Testis (tissue), 3 donors: ENCODE data around the gene NOTCH1. TPM values are rescaled to one million over a fixed set of nuclear protein-coding genes. Genes with fewer than 3 reads are reported as not detected.

Experiments used
- DNase-seq: peaks from one replicate; pipeline ENCODE4 v3.0.0-alpha.2; 2019
- H3K27ac ChIP-seq, 2 donors: fragments of 200-600 bp; sonication (generic); one replicate each; pipeline ENCODE4 v1.5.1; 2019
- H3K27me3 ChIP-seq: fragments of 200-600 bp; sonication (generic); one replicate; pipeline ENCODE4 v1.5.1; 2019
- H3K36me3 ChIP-seq: fragments of 200-600 bp; sonication (generic); one replicate; pipeline ENCODE4 v1.5.1; 2017; ENCODE audit warnings: low read depth; ENCODE audit errors: missing control alignments
- H3K4me1 ChIP-seq: fragments of 200-600 bp; sonication (generic); one replicate; pipeline ENCODE4 v1.5.1; 2019
- H3K4me3 ChIP-seq, 2 donors: fragments of 200-600 bp; sonication (generic); one replicate each; pipeline ENCODE4 v1.5.1; 2017 to 2019
- H3K9me3 ChIP-seq: fragments of 200-600 bp; sonication (generic); one replicate; pipeline ENCODE4 v1.5.1; 2017
- CTCF ChIP-seq, 3 experiments: fragments of 450-650 bp in 2 of 3; fragments of 200-600 bp in 1 of 3; sonication (generic) in 1 of 3; IDR thresholded peaks; one replicate each; pipeline ENCODE4 v1.5.1; 2016 to 2019; ENCODE audit warnings: antibody characterized with exemption in 3 of 3, mild to moderate bottlenecking in 2 of 3, moderate library complexity in 1 of 3
- POLR2A ChIP-seq: fragments of 450-650 bp; IDR thresholded peaks from one replicate; pipeline ENCODE4 v1.6.1; 2017; ENCODE audit warnings: antibody characterized with exemption, mild to moderate bottlenecking, moderate library complexity
- WGBS, 2 donors: methylation state at CpG; one replicate each; pipeline ENCODE4 v1.1.5; 2018; 5-methylcytosine and 5-hydroxymethylcytosine counted together
- intact Hi-C: fragments of 100-400 bp; cut with DNase I; formaldehyde crosslinking; loops from one replicate; pipeline ENCODE4 v1.15.1; 2023; ENCODE audit warnings: low total_unique reads
- polyA plus RNA-seq: library from polyadenylated mRNA; stranded (reverse); fragments of 350-450 nt; fragmentation: Illumina TruSeq; extraction: RNeasy Lipid Tissue Mini Kit (QIAGEN cat#74804); gene quantifications from one replicate; pipeline ENCODE4 v1.2.3, GENCODE V29; 2014; ENCODE audit warnings: low read depth, low replicate concordance; ENCODE audit not compliant: insufficient read depth
- total RNA-seq, 2 donors: library from RNA; depleted of rRNA; stranded (reverse); fragments of >200 nt; gene quantifications; one replicate each; pipeline ENCODE4 v1.2.3, GENCODE V29; 2016

Gene NOTCH1
- total and polyA plus RNA-seq, 3 donors from 2014 or later, result 7.2 to 34.1 (median 32.4) TPM

- intact Hi-C loops, result no loop called here
- H3K36me3 ChIP-seq, result no peaks in the 10 kb centered on the region
Measured at GRCh38 chr9:136535070-136535469, 10.8 kb downstream of the NOTCH1 start.

GRCh38 chr9:136534366-136534765 lies 11.5 kb downstream of the NOTCH1 start:
- no peak overlapping the region for H3K4me3 ChIP-seq
- no peaks in the 10 kb centered on the region for H3K9me3 ChIP-seq
- H3K4me1 ChIP-seq, result peaks cover 2% of the 10 kb centered on the region
- WGBS, 2 donors, result 94 to 100% methylated on average over 4 to 18 of the region's 18 CpGs
- no peak for TF ChIP-seq POLR2A
- TF ChIP-seq CTCF (IDR thresholded peaks at IDR 0.05), result no peak
- H3K27me3 ChIP-seq, result no peaks in the 10 kb centered on the region
- H3K36me3 ChIP-seq, result no peaks in the 10 kb centered on the region
- H3K27ac ChIP-seq, result no peak overlapping the region
- intact Hi-C loops, result no loop called here
- no peak for DNase-seq

More at GRCh38 chr9:136535070-136535469, 10.8 kb downstream of the NOTCH1 start:
- no peaks in the 10 kb centered on the region for H3K9me3 ChIP-seq
- H3K27me3 ChIP-seq, result no peaks in the 10 kb centered on the region
- TF ChIP-seq CTCF (IDR thresholded peaks at IDR 0.05) (no peak), POLR2A (no peak)
- no peaks in the 10 kb centered on the region for H3K4me1 ChIP-seq
- no peak overlapping the region for H3K27ac ChIP-seq
- no peak for DNase-seq
- H3K4me3 ChIP-seq, result no peak overlapping the region
- 84 to 92% methylated on average over 9 to 12 of the region's 14 CpGs for WGBS, 2 donors

- peaks cover 4% of the 10 kb centered on the region for H3K4me1 ChIP-seq
- intact Hi-C loops, result no loop called here
- no peak for DNase-seq
- no peak overlapping the region for H3K27ac ChIP-seq
- TF ChIP-seq CTCF (IDR thresholded peaks at IDR 0.05), result no peak
- TF ChIP-seq POLR2A, result no peak
- no peaks in the 10 kb centered on the region for H3K36me3 ChIP-seq
- no peak overlapping the region for H3K4me3 ChIP-seq
- no peaks in the 10 kb centered on the region for H3K9me3 ChIP-seq
- 89 to 100% methylated on average over 1 to 22 of the region's 22 CpGs for WGBS, 2 donors
- H3K27me3 ChIP-seq, result no peaks in the 10 kb centered on the region
Measured at GRCh38 chr9:136533775-136534157, 12.1 kb downstream of the NOTCH1 start.

GRCh38 chr9:136532799-136533774 lies 12.8 kb downstream of the NOTCH1 start:
- Histone ChIP-seq H3K4me1 (peaks cover 4% of the 10 kb centered on the region), H3K9me3 (no peaks in the 10 kb centered on the region), H3K36me3 (no peaks in the 10 kb centered on the region), H3K4me3 (no peak overlapping the region), H3K27me3 (no peaks in the 10 kb centered on the region), H3K27ac (no peak overlapping the region)
- 82% methylated on average over 16 to 34 of the region's 35 CpGs for WGBS, 2 donors
- no peak for DNase-seq
- no peak for TF ChIP-seq CTCF (IDR thresholded peaks at IDR 0.05)
- intact Hi-C loops, result no loop called here
